ENCODE measurements around the gene LSP1.

DNA sequence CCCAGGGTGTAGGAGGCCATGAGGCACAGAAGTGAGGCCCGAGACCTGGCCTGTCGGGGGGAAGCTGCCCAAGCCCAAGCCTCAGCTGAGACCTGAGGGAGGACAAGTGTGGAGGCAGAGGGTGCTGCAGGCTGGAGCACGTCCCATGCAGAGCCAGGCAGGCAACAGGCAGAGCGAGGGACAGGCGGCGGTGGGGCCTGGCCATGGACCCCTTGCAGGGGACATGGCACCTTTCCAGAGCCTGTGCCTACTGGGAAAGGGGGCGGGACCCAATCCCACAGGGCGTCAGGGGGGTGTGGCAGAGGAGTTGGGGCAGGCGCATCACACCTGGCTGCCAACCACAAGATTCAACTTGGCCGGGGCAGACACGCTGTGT is 9.8 kb upstream of the LSP1 start:
- TF ChIP-seq, protein P1, sequence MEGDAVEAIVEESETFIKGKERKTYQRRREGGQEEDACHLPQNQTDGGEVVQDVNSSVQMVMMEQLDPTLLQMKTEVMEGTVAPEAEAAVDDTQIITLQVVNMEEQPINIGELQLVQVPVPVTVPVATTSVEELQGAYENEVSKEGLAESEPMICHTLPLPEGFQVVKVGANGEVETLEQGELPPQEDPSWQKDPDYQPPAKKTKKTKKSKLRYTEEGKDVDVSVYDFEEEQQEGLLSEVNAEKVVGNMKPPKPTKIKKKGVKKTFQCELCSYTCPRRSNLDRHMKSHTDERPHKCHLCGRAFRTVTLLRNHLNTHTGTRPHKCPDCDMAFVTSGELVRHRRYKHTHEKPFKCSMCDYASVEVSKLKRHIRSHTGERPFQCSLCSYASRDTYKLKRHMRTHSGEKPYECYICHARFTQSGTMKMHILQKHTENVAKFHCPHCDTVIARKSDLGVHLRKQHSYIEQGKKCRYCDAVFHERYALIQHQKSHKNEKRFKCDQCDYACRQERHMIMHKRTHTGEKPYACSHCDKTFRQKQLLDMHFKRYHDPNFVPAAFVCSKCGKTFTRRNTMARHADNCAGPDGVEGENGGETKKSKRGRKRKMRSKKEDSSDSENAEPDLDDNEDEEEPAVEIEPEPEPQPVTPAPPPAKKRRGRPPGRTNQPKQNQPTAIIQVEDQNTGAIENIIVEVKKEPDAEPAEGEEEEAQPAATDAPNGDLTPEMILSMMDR (conservative IDR thresholded peaks at IDR 0.05; ENCODE audit: low read length) = no peak
- no peak for TF ChIP-seq EZH2phosphoT487 (IDR thresholded peaks at IDR 0.05; ENCODE audit: borderline replicate concordance, low read depth, low read length)
